ENCODE data around the gene EGFR.

Gene EGFR

GRCh38 chr7:55231736-55232280 is 213.0 kb downstream of the EGFR start:
- H3K27ac Mint-ChIP-seq: no peak overlapping the region
- no peak for DNase-seq
- no peaks in the 10 kb centered on the region for H3K4me1 Mint-ChIP-seq
- CTCF ChIA-PET: no interaction called here
- H3K9me3 Mint-ChIP-seq: no peaks in the 10 kb centered on the region
- H3K27me3 Mint-ChIP-seq: peaks cover 11% of the 10 kb centered on the region
- H3K36me3 Mint-ChIP-seq: no peaks in the 10 kb centered on the region
- H3K4me3 Mint-ChIP-seq: no peak overlapping the region

DNA sequence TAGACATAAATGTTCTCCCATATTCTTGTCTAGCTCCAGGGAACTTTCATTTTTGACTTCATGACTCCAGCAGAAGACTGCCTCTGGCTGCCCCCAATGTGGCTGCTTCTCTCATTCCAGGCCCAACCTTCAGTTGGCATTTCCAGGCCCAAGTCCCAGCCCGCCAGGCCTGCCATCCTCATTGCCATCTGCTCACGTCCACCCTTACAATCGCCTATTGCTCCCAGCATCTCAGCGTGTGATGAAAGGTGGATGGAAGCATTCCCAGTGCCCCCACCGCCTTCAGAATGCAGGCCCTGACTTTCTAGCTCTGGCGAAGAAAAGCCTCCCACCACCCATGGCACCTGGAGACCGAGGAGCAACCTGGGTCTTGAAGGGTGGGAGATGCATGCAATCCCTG is 214.2 kb downstream of the EGFR start:
- CTCF ChIA-PET: no interaction called here
- Mint-ChIP-seq H3K36me3 (no peaks in the 10 kb centered on the region), H3K9me3 (no peaks in the 10 kb centered on the region), H3K4me1 (no peaks in the 10 kb centered on the region), H3K27me3 (peaks cover 11% of the 10 kb centered on the region), H3K4me3 (no peak overlapping the region), H3K27ac (no peak overlapping the region)
- no peak for DNase-seq

GRCh38 chr7:55234408-55234807 is 215.6 kb downstream of the EGFR start:
- peaks cover 11% of the 10 kb centered on the region for H3K27me3 Mint-ChIP-seq
- CTCF ChIA-PET: no interaction called here
- H3K27ac Mint-ChIP-seq: no peak overlapping the region
- no peaks in the 10 kb centered on the region for H3K9me3 Mint-ChIP-seq
- no peak overlapping the region for H3K4me3 Mint-ChIP-seq
- no peaks in the 10 kb centered on the region for H3K4me1 Mint-ChIP-seq
- no peak for DNase-seq
- H3K36me3 Mint-ChIP-seq: no peaks in the 10 kb centered on the region

DNA sequence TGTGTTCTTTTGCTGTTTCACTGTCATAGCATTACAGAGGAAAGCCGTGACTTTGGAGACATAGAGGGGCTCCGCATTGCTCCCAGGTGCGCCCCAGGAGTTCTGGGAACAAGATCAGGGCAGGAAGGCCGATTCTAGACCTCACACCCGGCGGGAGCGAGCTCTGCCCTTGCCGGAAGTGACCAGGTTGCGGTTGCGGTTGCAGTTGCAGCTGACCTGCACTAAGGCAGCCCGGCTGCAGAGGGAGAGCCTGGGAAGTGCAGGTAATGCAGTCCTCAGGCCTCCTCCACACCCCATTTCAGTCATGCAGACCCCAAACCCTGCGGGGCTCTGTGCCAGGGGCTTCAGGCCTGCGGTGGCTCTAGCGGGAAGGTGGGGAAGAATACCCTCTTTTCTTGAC is 216.3 kb downstream of the EGFR start:
- Mint-ChIP-seq H3K4me3 (no peak overlapping the region), H3K9me3 (no peaks in the 10 kb centered on the region), H3K4me1 (no peaks in the 10 kb centered on the region), H3K27me3 (peaks cover 11% of the 10 kb centered on the region), H3K36me3 (no peaks in the 10 kb centered on the region), H3K27ac (no peak overlapping the region)
- DNase-seq: no peak
- CTCF ChIA-PET: no interaction called here

GRCh38 chr7:55235801-55236200 is 217.0 kb downstream of the EGFR start:
- H3K27ac Mint-ChIP-seq: no peak overlapping the region
- CTCF ChIA-PET: no interaction called here
- H3K27me3 Mint-ChIP-seq: peaks cover 11% of the 10 kb centered on the region
- H3K36me3 Mint-ChIP-seq: no peaks in the 10 kb centered on the region
- no peak for DNase-seq
- H3K9me3 Mint-ChIP-seq: no peaks in the 10 kb centered on the region
- no peak overlapping the region for H3K4me3 Mint-ChIP-seq
- H3K4me1 Mint-ChIP-seq: no peaks in the 10 kb centered on the region

GRCh38 chr7:55236476-55236875 is 217.7 kb downstream of the EGFR start:
- H3K9me3 Mint-ChIP-seq: no peaks in the 10 kb centered on the region
- H3K4me1 Mint-ChIP-seq: no peaks in the 10 kb centered on the region
- no peak overlapping the region for H3K4me3 Mint-ChIP-seq
- H3K27ac Mint-ChIP-seq: no peak overlapping the region
- no peak for DNase-seq
- H3K36me3 Mint-ChIP-seq: no peaks in the 10 kb centered on the region
- CTCF ChIA-PET: no interaction called here
- peaks cover 11% of the 10 kb centered on the region for H3K27me3 Mint-ChIP-seq

GRCh38 chr7:55237156-55237893 is 218.5 kb downstream of the EGFR start:
- H3K4me1 Mint-ChIP-seq: no peaks in the 10 kb centered on the region
- DNase-seq: no peak
- H3K36me3 Mint-ChIP-seq: no peaks in the 10 kb centered on the region
- CTCF ChIA-PET: no interaction called here
- H3K4me3 Mint-ChIP-seq: no peak overlapping the region
- no peaks in the 10 kb centered on the region for H3K9me3 Mint-ChIP-seq
- H3K27me3 Mint-ChIP-seq: peaks cover 11% of the 10 kb centered on the region
- no peak overlapping the region for H3K27ac Mint-ChIP-seq

GRCh38 chr7:55239406-55239805 is 220.6 kb downstream of the EGFR start:
- H3K4me1 Mint-ChIP-seq: no peaks in the 10 kb centered on the region
- no peaks in the 10 kb centered on the region for H3K36me3 Mint-ChIP-seq
- no peak overlapping the region for H3K27ac Mint-ChIP-seq
- H3K27me3 Mint-ChIP-seq: peaks cover 2% of the 10 kb centered on the region
- no peak for DNase-seq
- no peak overlapping the region for H3K4me3 Mint-ChIP-seq
- no peaks in the 10 kb centered on the region for H3K9me3 Mint-ChIP-seq
- CTCF ChIA-PET: no interaction called here

DNA sequence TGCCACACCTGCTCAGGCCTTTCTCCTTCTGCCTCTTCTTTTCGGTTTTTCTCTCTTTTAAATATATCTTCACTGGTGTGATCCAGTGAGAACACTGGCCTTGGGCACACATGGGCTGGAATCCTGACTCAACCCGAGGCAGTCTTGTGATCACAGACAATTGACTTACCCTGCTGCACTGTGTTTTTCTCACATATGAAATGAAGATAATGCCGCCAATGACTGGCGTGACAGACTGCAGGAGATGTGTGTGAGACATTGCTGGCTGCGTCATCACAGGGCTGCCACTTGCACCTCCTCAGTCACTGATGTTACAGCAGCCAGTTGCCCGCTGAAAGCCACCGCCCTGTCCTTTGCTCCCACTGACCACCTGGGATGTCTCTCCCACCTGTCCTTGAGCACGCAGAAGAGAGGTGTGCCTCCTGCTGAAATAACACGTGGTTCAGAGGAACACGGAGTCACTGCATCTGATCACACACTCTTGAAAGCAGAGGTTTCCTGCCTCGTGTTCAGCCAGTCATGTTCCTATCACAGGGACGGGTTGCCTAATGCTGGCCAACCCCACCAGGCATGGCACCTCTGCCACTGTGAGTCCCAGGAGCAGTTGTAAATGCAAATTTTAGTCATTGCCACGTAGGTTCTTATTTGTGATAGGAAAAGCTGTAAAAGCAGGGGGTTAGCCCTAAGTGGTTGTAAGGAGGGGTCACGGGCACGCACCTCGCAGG is 221.8 kb downstream of the EGFR start:
- Mint-ChIP-seq H3K27me3 (no peaks in the 10 kb centered on the region), H3K27ac (no peak overlapping the region), H3K36me3 (no peaks in the 10 kb centered on the region), H3K9me3 (no peaks in the 10 kb centered on the region), H3K4me1 (no peaks in the 10 kb centered on the region), H3K4me3 (no peak overlapping the region)
- CTCF ChIA-PET: no interaction called here
- DNase-seq: no peak

GRCh38 chr7:55241958-55242357 is 223.1 kb downstream of the EGFR start:
- Mint-ChIP-seq H3K27me3 (no peaks in the 10 kb centered on the region), H3K27ac (no peak overlapping the region), H3K36me3 (no peaks in the 10 kb centered on the region), H3K4me3 (no peak overlapping the region), H3K9me3 (no peaks in the 10 kb centered on the region), H3K4me1 (no peaks in the 10 kb centered on the region)
- CTCF ChIA-PET: no interaction called here
- DNase-seq: no peak

GRCh38 chr7:55242613-55243012 is 223.8 kb downstream of the EGFR start:
- no peak overlapping the region for H3K4me3 Mint-ChIP-seq
- H3K36me3 Mint-ChIP-seq: no peaks in the 10 kb centered on the region
- DNase-seq: no peak
- H3K4me1 Mint-ChIP-seq: no peaks in the 10 kb centered on the region
- H3K27ac Mint-ChIP-seq: no peak overlapping the region
- no peaks in the 10 kb centered on the region for H3K9me3 Mint-ChIP-seq
- H3K27me3 Mint-ChIP-seq: no peaks in the 10 kb centered on the region
- CTCF ChIA-PET: no interaction called here

DNA sequence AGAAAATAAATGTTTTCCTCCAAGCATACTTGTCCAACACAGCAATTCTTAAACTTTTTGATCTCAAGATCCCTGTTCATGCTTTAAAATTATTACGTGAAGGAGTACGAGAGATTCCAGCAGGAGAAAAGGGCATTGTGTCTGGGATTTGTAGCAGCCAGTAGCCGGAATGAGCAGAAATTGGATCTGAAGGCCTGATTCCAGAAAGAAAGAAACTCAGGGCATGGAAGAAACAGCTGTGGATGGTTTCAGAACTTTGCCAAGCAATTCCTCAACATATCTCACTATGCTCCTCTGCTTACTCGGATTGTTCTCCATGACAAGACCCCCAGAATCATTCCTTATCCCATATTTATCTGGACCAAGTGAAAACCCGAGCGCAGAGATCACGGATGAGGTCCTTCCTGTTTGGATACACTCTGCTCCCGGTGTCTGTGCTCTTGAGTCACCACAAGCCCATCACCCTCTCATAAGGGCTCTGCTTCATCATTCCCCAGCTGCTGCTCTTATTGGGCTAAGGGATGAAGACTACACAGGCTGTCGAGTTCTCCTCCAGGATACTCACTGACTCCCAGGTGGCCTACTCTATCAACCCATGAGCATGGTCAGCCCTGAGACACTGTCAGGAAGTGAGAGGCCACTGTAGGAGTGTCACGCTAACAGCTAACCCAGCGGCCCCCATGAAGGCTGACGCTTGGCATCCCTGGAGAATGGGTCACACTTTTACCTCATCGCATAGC is 225.4 kb downstream of the EGFR start:
- H3K4me1 Mint-ChIP-seq: no peaks in the 10 kb centered on the region
- H3K9me3 Mint-ChIP-seq: no peaks in the 10 kb centered on the region
- no peak overlapping the region for H3K4me3 Mint-ChIP-seq
- no peak for DNase-seq
- no peak overlapping the region for H3K27ac Mint-ChIP-seq
- CTCF ChIA-PET: no interaction called here
- peaks cover 5% of the 10 kb centered on the region for H3K27me3 Mint-ChIP-seq
- H3K36me3 Mint-ChIP-seq: no peaks in the 10 kb centered on the region

DNA sequence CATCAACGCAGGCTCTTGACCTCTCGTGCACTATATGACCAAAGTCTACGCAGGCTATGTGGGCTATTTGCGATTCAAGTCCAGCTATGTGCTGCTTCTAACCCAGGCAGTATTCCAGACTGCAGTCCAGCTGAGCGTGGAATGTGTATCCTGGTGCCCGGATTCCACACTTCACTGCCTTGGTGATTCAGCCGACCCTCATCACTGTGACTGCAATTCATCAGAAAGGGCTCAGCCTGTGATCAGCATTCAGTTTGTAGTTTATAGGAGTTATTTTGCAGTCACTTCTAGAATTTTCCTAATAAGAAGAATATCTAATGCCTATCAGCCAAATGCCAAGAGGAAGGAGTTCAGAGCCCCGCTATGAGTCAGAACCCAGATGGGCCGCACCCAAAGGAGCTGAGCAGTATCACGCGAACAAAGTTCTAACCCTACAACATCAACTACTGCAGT is 226.5 kb downstream of the EGFR start:
- Mint-ChIP-seq H3K27ac (no peak overlapping the region), H3K4me3 (no peak overlapping the region), H3K9me3 (no peaks in the 10 kb centered on the region), H3K27me3 (peaks cover 8% of the 10 kb centered on the region), H3K4me1 (no peaks in the 10 kb centered on the region), H3K36me3 (no peaks in the 10 kb centered on the region)
- DNase-seq: no peak
- CTCF ChIA-PET: interaction anchor here (2.2 kb wide), 1 partner anchor 10 kb away, joined by 12 read pairs; no protein-coding TSS in a partner anchor

DNA sequence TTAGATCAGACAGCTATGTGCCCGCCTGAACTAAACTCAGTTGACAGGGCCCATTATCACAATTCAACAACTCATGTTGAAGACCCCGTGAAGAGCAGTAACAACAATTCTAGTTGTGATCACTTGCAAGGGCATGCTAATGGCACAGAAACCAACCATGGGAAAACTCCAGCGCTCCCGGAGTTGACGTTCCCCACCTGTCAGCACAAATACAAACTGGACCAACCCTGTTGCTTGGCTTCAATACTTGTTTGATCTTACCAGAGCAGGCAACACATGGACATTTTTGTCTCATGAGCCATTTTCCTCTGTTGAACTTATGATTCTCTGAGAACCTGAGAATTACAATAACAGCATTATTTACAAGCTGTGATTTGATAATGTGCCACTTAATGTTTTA is 227.4 kb downstream of the EGFR start:
- CTCF ChIA-PET: interaction anchor here (2.2 kb wide), 1 partner anchor 9 kb away, joined by 12 read pairs; no protein-coding TSS in a partner anchor
- DNase-seq: no peak
- Mint-ChIP-seq H3K27ac (no peak overlapping the region), H3K36me3 (no peaks in the 10 kb centered on the region), H3K27me3 (peaks cover 8% of the 10 kb centered on the region), H3K9me3 (no peaks in the 10 kb centered on the region), H3K4me3 (no peak overlapping the region), H3K4me1 (no peaks in the 10 kb centered on the region)
